Muscle layer of duodenum (tissue), 2 donors: ENCODE results near the gene RPSA.
"Not testable (repeated sequence)": the region's sequence is repeated elsewhere in the genome, so short reads cannot be mapped to it uniquely, and the experiment has no call there.

Source experiments
- H3K27ac ChIP-seq: one replicate; pipeline ENCODE4 v1.7.0; 2013; ENCODE audit warnings: mild to moderate bottlenecking, low read length
- H3K27me3 ChIP-seq: one replicate; pipeline ENCODE4 v1.7.0; 2013; ENCODE audit warnings: low read depth, mild to moderate bottlenecking, control low read depth, low read length
- H3K36me3 ChIP-seq, 2 donors: one replicate each; pipeline ENCODE4 v1.7.0; 2013; ENCODE audit warnings: low read length in 2 of 2, control low read depth in 1 of 2, mild to moderate bottlenecking in 1 of 2; ENCODE audit not compliant: insufficient read depth in 2 of 2, control insufficient read depth in 1 of 2
- H3K4me1 ChIP-seq, 2 donors: one replicate each; pipeline ENCODE4 v1.7.0; 2013; ENCODE audit warnings: low read length in 2 of 2, mild to moderate bottlenecking in 2 of 2, control low read depth in 1 of 2, moderate library complexity in 1 of 2; ENCODE audit not compliant: insufficient read depth in 2 of 2, control insufficient read depth in 1 of 2
- H3K4me3 ChIP-seq, 2 donors: one replicate each; pipeline ENCODE4 v1.7.0; 2013; ENCODE audit warnings: low read length in 2 of 2, low read depth in 1 of 2, mild to moderate bottlenecking in 1 of 2
- H3K9me3 ChIP-seq, 2 donors: one replicate each; pipeline ENCODE4 v1.7.0; 2013; ENCODE audit warnings: low read length in 2 of 2, control low read depth in 1 of 2, mild to moderate bottlenecking in 1 of 2; ENCODE audit not compliant: control insufficient read depth in 1 of 2
- donor health status: healthy.

The RPSA gene

DNA sequence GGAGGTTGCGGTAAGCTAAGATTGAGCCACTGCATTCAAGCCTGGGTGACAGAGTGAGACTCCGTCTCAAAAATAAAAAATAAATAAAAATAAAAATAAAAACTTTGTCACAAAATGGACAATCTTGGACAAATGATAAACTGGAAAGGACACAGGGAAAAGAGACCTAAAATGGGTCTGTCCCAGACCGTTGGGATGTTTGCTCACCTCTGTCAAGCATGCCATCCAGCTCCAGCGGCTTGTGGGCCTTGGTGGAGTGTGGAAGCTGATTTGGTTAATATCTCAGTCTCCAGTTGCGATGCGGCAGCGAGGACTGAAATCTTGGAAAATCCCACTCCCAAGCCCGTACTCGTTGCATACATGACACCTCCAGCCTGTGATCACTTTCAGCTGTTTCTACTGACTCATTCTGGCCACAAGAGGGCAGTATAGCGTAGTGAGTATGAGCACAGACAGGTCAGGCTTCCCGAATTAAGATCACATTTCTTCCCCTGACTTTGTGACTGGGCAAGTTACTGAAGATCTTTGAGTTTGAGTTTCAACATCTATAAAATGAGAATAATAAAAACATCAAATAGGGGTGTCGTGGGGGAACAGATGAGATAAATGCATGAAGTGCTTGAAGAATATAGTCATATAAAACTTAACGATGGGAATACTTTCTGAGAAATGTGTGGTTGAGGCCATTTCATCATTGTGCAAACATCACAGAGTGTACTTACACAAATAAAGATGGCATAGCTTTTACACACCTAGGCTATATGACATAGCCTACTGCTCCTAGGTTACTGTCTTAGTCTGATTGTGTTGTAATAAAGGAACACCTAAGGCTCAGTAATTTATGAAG, 41.3 kb downstream of the RPSA start:
- no peak overlapping the region for H3K27ac ChIP-seq
- no peaks in the 10 kb centered on the region for H3K36me3 ChIP-seq
- no peaks in the 10 kb centered on the region for H3K4me1 ChIP-seq
- no peaks in the 10 kb centered on the region for H3K27me3 ChIP-seq
- no peak overlapping the region for H3K4me3 ChIP-seq
- no peaks in the 10 kb centered on the region for H3K9me3 ChIP-seq

DNA sequence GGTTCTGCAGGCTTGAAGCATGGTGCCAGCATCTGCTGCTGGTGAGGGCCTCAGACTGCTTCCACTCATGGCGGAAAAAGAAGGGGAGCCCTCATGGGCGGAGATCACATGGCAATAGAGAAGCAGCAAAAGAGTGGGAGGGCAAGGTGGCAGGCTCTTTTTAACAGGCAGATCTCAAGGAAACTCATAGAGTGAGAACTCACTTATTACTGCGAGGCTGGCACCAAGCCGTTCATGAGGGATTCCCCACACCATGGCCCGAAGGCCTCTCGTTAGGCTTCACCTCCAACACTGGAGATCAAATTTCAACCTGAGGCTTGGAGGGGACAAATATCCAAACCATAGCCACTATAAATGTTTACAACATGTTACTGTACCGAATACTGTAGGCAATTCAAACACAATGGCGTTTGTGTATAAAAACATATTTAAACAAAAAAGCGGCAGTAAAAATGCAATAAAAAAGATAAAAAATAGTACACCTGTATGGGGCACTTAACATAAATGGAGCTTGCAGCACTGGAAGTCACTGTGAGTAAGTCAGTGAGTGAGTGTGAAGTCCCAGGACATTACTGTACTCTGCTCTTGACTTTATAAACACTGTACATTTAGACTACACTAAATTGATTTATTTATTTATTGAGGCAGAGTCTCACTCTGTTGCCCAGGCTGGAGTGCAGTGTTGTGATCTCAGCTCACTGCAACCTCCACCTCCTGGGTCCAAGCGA, 42.1 kb downstream of the RPSA start:
- H3K36me3 ChIP-seq = no peaks in the 10 kb centered on the region
- H3K27ac ChIP-seq = no peak overlapping the region
- no peaks in the 10 kb centered on the region for H3K9me3 ChIP-seq
- no peak overlapping the region for H3K4me3 ChIP-seq
- no peaks in the 10 kb centered on the region for H3K27me3 ChIP-seq
- H3K4me1 ChIP-seq = no peaks in the 10 kb centered on the region

DNA sequence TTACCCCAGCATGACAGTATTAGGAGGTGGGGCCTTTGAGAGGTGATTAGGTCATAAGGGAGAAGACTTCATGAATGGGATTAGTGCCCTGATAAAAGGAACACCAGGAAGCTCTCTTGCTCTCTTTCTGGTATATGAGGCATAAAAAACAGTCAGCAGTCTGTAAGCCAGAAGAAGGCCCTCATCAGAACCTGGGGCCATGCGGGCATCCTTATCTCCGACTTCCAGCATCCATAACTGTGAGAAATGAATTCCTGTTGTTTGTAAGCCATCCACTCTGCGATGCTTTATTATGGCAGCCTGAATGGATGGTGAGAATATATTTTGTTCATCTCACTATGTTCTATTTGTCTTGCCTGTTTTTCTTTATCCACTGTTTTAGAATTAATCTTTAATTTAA, 43.3 kb downstream of the RPSA start:
- Histone ChIP-seq H3K4me1 (no peaks in the 10 kb centered on the region), H3K27me3 (no peaks in the 10 kb centered on the region), H3K36me3 (no peaks in the 10 kb centered on the region), H3K27ac (no peak overlapping the region), H3K9me3 (no peaks in the 10 kb centered on the region), H3K4me3 (no peak overlapping the region)

DNA sequence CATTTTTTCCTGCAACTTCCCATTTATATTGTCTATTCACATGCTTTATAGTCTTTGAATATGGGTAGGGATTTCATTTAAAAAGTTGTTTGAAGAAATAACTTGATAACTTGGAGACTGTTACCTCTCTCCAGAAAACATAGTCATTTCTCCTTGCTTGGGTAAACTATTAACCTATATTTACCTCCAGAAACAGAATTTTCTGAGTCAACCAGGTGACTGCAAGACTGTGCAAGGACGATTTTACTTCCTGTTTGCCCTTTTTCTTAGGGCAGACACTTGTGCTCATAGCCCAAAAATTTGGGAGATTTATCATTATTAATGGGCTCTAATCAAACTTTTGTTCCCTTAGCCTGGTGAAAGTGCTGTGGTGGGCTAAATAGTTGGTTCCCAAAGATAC, 46.6 kb downstream of the RPSA start:
- Histone ChIP-seq H3K36me3 (no peaks in the 10 kb centered on the region), H3K4me3 (no peak overlapping the region), H3K4me1 (no peaks in the 10 kb centered on the region), H3K27ac (no peak overlapping the region), H3K27me3 (no peaks in the 10 kb centered on the region), H3K9me3 (no peaks in the 10 kb centered on the region)

- H3K9me3 ChIP-seq, H3K4me3 ChIP-seq, H3K36me3 ChIP-seq, H3K27ac ChIP-seq, H3K4me1 ChIP-seq, H3K27me3 ChIP-seq: not testable (repeated sequence)
These were observed 47.4 kb downstream of the RPSA start for GRCh38 chr3:39453872-39454271.

DNA sequence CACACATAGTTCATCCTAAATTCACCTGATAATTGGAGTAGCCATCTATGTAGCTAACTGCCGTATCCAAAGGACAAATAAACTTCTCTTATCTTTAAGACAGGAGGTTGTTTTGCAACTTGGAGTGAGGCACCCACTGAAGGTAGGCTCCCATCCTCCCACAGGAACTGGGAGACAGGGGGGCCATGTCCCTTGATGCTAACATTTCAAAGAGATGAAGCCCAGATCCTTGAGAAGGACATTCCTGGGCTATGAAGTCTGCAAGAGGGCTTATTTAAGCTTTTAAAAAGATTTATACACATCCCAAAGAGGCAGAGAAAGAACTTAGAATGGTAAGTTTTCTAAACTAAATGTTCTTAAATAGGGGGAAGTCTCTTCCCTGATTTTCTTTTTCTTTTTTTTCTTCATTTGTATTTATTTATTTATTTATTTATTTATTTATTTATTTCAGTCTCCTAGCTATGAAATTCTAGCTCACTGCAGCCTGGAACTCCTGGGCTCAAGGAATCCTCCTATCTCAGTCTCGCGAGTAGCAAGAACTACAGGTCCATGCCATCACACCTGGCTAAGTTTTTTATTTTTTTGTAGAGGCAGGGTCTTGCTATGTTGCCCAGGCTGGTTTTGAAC, 48.2 kb downstream of the RPSA start:
- Histone ChIP-seq H3K4me3 (no peak overlapping the region), H3K27ac (no peak overlapping the region), H3K27me3 (no peaks in the 10 kb centered on the region), H3K36me3 (no peaks in the 10 kb centered on the region), H3K9me3 (no peaks in the 10 kb centered on the region), H3K4me1 (no peaks in the 10 kb centered on the region)

- Histone ChIP-seq H3K36me3 (no peaks in the 10 kb centered on the region), H3K4me3 (no peak overlapping the region), H3K4me1 (no peaks in the 10 kb centered on the region), H3K9me3 (no peaks in the 10 kb centered on the region), H3K27ac (no peak overlapping the region), H3K27me3 (no peaks in the 10 kb centered on the region)
These were observed 49.6 kb downstream of the RPSA start for GRCh38 chr3:39456159-39456558.

GRCh38 chr3:39457361-39457760, 50.8 kb downstream of the RPSA start:
- Histone ChIP-seq H3K36me3 (no peaks in the 10 kb centered on the region), H3K4me1 (no peaks in the 10 kb centered on the region), H3K27me3 (no peaks in the 10 kb centered on the region), H3K9me3 (no peaks in the 10 kb centered on the region), H3K27ac (no peak overlapping the region), H3K4me3 (no peak overlapping the region)

- H3K4me1 ChIP-seq, H3K27ac ChIP-seq: not testable (repeated sequence)
These were observed 52.1 kb downstream of the RPSA start for GRCh38 chr3:39458579-39458978.

DNA sequence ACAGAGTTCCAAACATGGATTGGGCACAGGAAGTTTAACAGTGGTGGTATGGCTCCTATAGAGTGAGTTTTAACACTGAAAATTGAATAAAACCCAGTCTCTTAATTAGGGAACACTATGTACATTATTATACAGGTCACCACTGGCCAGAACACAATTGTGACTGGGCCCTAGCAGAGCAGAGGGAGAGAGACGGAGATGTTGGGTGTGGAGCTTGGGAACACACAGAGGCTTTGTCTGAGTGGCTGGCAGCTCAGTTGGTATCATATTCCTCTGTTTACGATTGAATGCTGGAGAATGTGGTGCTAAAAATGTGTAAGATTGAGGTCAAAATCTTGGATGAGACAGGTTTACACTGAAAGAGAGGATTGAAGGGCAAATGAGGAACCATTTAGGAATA, 54.2 kb downstream of the RPSA start:
- Histone ChIP-seq H3K4me3 (no peak overlapping the region), H3K27me3 (no peaks in the 10 kb centered on the region), H3K9me3 (no peaks in the 10 kb centered on the region), H3K4me1 (no peaks in the 10 kb centered on the region), H3K36me3 (no peaks in the 10 kb centered on the region), H3K27ac (no peak overlapping the region)

More at GRCh38 chr3:39458579-39458978, 52.1 kb downstream of the RPSA start:
- not testable (repeated sequence) for H3K36me3 ChIP-seq, H3K4me3 ChIP-seq, H3K27me3 ChIP-seq, H3K9me3 ChIP-seq
